Large intestine (tissue), 3 donors: ENCODE results near the gene TMEM54. TPM values are rescaled to one million over a fixed set of nuclear protein-coding genes. Genes with fewer than 3 reads are reported as not detected.
A peak's percentile ranks its signal among the peaks of the same experiment; 100 is the strongest.

Experiments
- DNase-seq, 2 donors: peaks; one replicate each; pipeline versions ENCODE4 v3.0.0 to v3.0.0-alpha.2; 2013
- H3K27ac ChIP-seq: one replicate; pipeline ENCODE4 v1.5.1; 2013; ENCODE audit warnings: low read length
- H3K27me3 ChIP-seq: 2 replicates; pipeline ENCODE4 v1.6.1; 2013; ENCODE audit warnings: low read length; ENCODE audit not compliant: control insufficient read depth, insufficient read depth
- H3K36me3 ChIP-seq: 2 replicates; pipeline ENCODE4 v1.6.1; 2013; ENCODE audit warnings: low read length; ENCODE audit not compliant: control insufficient read depth, insufficient read depth
- H3K4me1 ChIP-seq: one replicate; pipeline ENCODE4 v1.6.1; 2013; ENCODE audit warnings: low read length; ENCODE audit not compliant: control insufficient read depth, insufficient read depth
- H3K4me3 ChIP-seq: one replicate; pipeline ENCODE4 v1.5.1; 2013; ENCODE audit warnings: low read length
- H3K9me3 ChIP-seq: one replicate; pipeline ENCODE4 v1.6.1; 2013; ENCODE audit warnings: mild to moderate bottlenecking, low read depth, low read length, moderate library complexity; ENCODE audit not compliant: control insufficient read depth
- WGBS: methylation state at CpG from one replicate; pipeline ENCODE4 v1.1.5; 2013; ENCODE audit warnings: low lambda C conversion rate; ENCODE audit not compliant: insufficient coverage; 5-methylcytosine and 5-hydroxymethylcytosine counted together
- polyA plus RNA-seq: library from polyadenylated mRNA; unstranded; fragments of 120-200 nt; gene quantifications from one replicate; pipeline ENCODE4 v1.2.1, GENCODE V29; 2013

Gene TMEM54
- polyA plus RNA-seq, 1 donor: 27.7 TPM

DNA sequence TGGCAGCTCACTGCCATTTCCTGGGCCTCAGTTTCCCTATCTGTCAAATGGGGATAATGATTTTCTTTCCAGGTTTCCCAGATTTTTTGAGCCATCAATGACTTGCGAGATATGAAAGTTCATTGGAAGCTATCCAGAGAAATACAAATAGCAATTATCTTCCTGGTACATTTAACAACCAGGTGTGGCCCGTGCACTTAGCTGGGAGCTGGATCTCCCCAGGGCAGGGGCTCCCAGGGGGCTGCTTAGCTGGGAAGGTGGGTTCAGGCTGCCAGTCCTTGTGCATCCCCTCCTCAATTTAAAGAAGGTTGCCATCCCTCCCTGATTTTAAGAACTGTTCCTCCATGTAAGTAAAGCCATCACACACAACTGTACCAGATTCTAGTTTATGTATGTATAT is 3.6 kb upstream of the TMEM54 start:
- Histone ChIP-seq H3K4me1 (peaks cover 37% of the 10 kb centered on the region), H3K36me3 (no peaks in the 10 kb centered on the region), H3K27me3 (peaks cover 9% of the 10 kb centered on the region), H3K27ac (peak overlapping the region; percentile 71), H3K4me3 (no peak overlapping the region), H3K9me3 (no peaks in the 10 kb centered on the region)
- peak in 1 of 2 donors; percentile 26 for DNase-seq
- WGBS: no CpG with 5 or more reads among the region's 2 CpGs

GRCh38 chr1:32903991-32904785 is 3.0 kb upstream of the TMEM54 start:
- H3K4me3 ChIP-seq: no peak overlapping the region
- WGBS: no CpG with 5 or more reads among the region's 3 CpGs
- H3K27ac ChIP-seq: peak overlapping the region; percentile 71
- H3K4me1 ChIP-seq: peaks cover 37% of the 10 kb centered on the region
- H3K9me3 ChIP-seq: no peaks in the 10 kb centered on the region
- H3K36me3 ChIP-seq: no peaks in the 10 kb centered on the region
- DNase-seq: peak; percentile 78 to 89
- H3K27me3 ChIP-seq: peaks cover 9% of the 10 kb centered on the region

- peaks cover 9% of the 10 kb centered on the region for H3K27me3 ChIP-seq
- H3K27ac ChIP-seq: no peak overlapping the region
- no peak for DNase-seq
- no CpG with 5 or more reads among the region's 6 CpGs for WGBS
- H3K4me1 ChIP-seq: peaks cover 34% of the 10 kb centered on the region
- H3K4me3 ChIP-seq: no peak overlapping the region
- no peaks in the 10 kb centered on the region for H3K36me3 ChIP-seq
- H3K9me3 ChIP-seq: no peaks in the 10 kb centered on the region
Observed at GRCh38 chr1:32902535-32902920, 1.3 kb upstream of the TMEM54 start.

DNA sequence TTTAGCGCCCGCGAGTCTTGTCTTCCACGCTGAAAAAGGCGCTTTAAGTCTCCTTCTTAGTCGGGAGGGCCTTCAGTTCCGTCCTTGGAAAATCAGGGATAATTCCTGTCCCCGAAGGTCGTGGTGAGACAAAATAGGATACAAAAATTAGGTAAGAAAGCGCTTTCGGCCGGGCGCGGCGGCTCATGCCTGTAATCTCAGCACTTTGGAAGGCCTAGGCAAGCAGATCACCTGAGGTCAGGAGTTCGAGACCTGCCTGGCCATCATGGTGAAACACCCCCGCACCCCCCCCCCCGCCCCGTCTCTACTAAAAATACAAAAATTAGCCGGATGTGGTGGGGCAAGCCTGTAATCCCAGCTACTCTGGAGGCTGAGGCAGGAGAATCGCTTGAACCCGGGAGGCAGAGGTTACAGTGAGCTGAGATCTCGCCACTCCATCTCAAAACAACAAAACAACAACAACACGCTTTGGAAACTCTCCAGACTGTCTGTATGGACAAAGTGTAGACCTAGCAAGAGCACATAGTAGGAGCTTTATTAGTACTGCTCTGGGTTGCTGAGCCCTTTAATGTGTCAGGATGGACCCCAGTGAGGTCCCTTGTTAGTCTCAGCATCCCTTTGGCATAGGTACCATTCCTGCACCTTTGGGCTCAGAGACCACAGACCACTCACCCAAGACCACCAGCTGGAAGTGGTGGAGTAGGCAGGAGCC is 790 bp upstream of the TMEM54 start:
- Histone ChIP-seq H3K36me3 (no peaks in the 10 kb centered on the region), H3K27ac (peak overlapping the region; percentile 5), H3K4me3 (peak overlapping the region; percentile 62), H3K27me3 (peaks cover 9% of the 10 kb centered on the region), H3K9me3 (no peaks in the 10 kb centered on the region), H3K4me1 (peaks cover 28% of the 10 kb centered on the region)
- WGBS: 100% methylated on average over 2 of the region's 24 CpGs
- DNase-seq: no peak

DNA sequence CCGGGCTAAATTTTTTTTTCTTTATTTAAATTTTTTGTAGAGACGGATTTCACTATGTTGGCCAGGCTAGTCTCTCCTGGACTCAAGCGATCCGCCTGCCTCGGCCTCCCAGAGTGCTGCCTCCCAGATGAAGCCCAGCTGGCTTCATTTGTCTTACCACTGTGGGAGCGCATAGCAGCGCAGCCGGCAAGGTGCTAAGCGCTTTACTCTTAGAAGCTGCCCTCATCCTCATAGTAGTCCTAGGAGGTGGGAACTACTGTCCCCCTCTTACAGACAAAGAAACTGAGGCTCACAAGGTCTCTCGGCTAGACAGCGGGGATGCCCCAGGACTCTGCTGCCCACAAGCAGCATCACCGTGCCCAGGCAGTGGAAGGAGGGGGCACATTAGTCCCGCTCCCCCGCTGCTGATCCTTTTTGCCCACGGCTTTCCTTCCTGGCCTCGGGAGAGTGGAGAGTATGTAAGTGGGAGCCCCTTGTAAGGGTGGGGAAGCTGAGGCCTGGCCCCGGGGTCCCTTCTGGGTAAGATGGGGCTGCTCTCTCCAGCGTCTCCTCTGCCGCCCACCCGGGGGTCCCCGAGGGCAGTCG is 726 bp downstream of the TMEM54 start:
- no peaks in the 10 kb centered on the region for H3K9me3 ChIP-seq
- peaks cover 19% of the 10 kb centered on the region for H3K4me1 ChIP-seq
- no peaks in the 10 kb centered on the region for H3K36me3 ChIP-seq
- no peak overlapping the region for H3K27ac ChIP-seq
- H3K27me3 ChIP-seq: peaks cover 9% of the 10 kb centered on the region
- no peak for DNase-seq
- peak overlapping the region; percentile 73 for H3K4me3 ChIP-seq
- no CpG with 5 or more reads among the region's 22 CpGs for WGBS

GRCh38 chr1:32899586-32900296 is 1.4 kb downstream of the TMEM54 start:
- Histone ChIP-seq H3K27me3 (peaks cover 9% of the 10 kb centered on the region), H3K27ac (no peak overlapping the region), H3K9me3 (no peaks in the 10 kb centered on the region), H3K4me1 (peaks cover 18% of the 10 kb centered on the region), H3K36me3 (no peaks in the 10 kb centered on the region), H3K4me3 (no peak overlapping the region)
- no peak for DNase-seq
- WGBS: no CpG with 5 or more reads among the region's 7 CpGs

GRCh38 chr1:32898958-32899357 is 2.2 kb downstream of the TMEM54 start:
- DNase-seq: no peak
- WGBS: no CpG with 5 or more reads among the region's 3 CpGs
- Histone ChIP-seq H3K4me1 (peaks cover 10% of the 10 kb centered on the region), H3K36me3 (no peaks in the 10 kb centered on the region), H3K9me3 (no peaks in the 10 kb centered on the region), H3K4me3 (no peak overlapping the region), H3K27ac (no peak overlapping the region), H3K27me3 (peaks cover 9% of the 10 kb centered on the region)

- Histone ChIP-seq H3K27ac (no peak overlapping the region), H3K36me3 (no peaks in the 10 kb centered on the region), H3K4me1 (peaks cover 13% of the 10 kb centered on the region), H3K4me3 (no peak overlapping the region), H3K27me3 (peaks cover 9% of the 10 kb centered on the region), H3K9me3 (no peaks in the 10 kb centered on the region)
- DNase-seq: no peak
- no CpG with 5 or more reads among the region's 9 CpGs for WGBS
Observed at GRCh38 chr1:32898056-32898455, 3.1 kb downstream of the TMEM54 start.

GRCh38 chr1:32897082-32898049 is 3.8 kb downstream of the TMEM54 start:
- Histone ChIP-seq H3K27me3 (peaks cover 13% of the 10 kb centered on the region), H3K27ac (no peak overlapping the region), H3K4me3 (no peak overlapping the region), H3K4me1 (peaks cover 18% of the 10 kb centered on the region), H3K36me3 (no peaks in the 10 kb centered on the region), H3K9me3 (peaks cover 3% of the 10 kb centered on the region)
- DNase-seq: no peak
- WGBS: 100% methylated on average over 1 of the region's 11 CpGs
